NCI-H2227 (cell line): ENCODE measurements around the gene CRHR1.
A peak's percentile ranks its signal among the peaks of the same experiment; 100 is the strongest.

Experiments
- DNase-seq: peaks from one replicate; lab custom pipeline; 2025; ENCODE audit not compliant: unreplicated experiment; lab: John Stamatoyannopoulos, UW

The CRHR1 gene

DNA sequence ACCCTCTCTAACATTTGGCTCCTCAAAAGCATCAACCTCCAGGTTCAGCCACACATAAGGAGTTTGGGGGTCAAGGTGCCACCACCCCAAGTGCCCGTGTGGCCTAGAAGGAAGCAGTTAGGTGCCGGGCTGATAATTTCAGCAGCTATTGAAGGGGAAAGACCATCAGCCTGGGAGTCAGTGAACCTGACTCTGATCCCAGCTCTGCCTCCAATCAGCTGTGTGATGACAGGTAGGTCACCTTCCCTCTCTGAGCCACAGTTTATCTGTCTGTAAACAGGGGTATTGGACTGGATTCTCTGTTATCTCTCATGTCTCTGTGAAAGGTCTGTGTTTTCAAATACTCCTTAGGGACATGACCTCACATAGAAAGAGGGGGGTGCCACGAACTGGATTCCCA lies 3.9 kb downstream of the CRHR1 start:
- DNase-seq = no peak

DNA sequence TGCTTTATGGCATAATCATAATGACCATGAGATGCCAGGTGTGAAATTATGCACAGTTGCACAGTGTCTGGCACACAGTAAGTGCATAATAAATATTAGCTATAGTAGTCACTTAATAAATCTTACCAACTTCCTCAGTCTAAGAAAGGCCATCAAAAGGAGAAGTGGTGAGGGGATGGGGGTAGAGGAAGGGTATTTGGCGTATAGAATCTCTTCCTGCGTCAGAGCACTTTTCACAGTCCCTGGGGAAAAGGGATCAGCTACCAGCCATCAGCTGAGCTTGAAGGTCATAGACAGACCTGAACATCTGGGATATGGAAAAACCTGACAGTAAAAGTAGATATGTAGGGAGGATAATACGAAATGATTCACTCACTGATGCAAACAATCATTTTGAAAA lies 5.8 kb downstream of the CRHR1 start:
- DNase-seq = no peak

DNA sequence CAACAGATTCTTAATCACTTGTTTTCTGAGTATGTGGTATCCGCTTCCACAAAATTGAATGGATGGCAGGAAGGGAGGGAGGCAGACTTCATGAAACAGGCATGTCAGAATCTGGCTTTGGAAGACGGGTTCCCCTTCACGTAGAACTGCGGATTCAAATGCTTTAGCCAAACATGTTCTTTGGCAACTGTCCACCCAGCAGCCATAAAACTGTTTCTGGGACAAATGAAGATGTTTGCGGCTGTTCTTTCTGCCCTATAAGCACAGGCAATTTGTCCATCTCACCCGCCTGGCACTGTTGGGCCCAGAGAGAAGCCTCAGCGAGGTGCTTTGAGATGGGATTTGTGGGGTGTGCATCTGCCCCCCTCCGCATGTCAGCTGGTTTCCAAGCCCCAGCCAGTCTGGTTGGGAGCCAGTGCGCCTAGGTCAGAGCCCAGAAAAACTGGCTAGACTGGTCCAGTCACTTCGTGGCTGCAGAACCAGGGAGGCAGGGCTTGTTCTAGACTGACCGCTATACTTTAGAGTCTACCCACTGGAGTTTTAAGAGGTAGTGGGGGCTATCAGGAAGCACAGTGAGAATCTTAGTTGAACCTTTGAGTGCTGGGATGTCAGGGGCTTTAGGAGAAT lies 6.3 kb downstream of the CRHR1 start:
- no peak for DNase-seq

DNA sequence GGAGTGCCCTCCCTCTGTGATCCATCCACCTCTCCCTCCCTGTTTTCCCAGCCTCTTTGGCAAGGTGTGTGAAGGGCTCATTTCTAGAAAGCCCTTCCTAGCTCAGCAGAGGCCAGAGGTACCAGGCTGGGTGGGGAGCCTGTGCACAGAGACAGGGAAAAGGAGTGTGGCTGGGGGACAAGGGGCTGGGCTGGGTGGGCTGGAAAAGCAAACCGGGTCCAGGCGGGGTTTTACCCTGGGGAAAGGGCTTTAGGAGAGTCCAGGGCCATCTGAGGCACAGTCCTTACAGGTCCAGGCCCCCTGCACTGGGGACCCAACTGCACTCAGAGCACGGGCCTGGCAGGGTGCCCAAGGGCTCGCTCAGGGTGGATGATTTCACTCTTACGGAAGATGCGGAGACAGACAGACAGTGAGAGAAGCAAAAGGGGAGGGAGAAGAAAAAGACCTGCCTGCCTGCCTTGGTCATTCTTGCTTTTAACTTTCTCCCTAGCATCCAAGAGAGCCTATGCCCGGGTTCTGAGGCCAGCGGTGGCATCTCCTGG lies 7.0 kb downstream of the CRHR1 start:
- DNase-seq = no peak

DNA sequence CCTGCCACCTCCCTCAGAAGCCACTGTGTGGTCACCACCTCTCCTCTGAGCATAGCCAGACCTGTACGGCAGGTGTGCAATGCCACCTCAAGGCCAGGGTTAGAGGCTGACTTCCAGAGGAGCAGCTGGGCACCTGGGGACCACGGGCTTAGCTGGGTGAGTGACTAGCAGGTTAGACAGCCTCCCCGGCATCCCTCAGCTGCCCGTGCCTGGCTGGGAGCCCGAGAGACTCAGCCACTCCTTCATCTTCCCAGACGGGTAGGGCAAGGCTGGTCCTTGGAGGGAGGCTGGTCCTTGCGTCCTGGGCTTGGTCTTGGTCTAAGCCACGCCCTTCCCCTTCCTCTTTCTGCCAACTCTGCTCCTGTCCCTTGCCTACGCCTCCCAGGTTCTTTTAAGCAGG lies 7.8 kb downstream of the CRHR1 start:
- DNase-seq = no peak

DNA sequence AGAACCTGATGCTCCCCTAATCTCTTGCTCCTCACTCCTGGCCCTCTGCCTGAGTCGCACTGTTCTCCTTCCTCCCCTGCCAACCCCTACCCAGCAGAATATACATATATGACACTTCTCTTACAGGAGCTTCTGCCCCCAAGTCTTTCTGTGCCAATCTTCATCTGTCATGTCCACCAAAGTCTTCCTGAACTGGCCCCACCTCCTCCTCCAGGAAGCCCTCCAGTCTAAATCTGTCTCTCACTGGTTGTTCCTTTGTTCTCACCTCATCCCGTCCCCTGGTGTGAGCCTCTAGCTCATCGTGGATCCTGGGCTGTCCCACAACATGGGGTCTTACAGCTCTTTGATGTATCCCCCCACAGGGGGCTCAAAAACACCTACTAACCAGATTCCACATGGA lies 8.3 kb downstream of the CRHR1 start:
- DNase-seq = no peak

DNA sequence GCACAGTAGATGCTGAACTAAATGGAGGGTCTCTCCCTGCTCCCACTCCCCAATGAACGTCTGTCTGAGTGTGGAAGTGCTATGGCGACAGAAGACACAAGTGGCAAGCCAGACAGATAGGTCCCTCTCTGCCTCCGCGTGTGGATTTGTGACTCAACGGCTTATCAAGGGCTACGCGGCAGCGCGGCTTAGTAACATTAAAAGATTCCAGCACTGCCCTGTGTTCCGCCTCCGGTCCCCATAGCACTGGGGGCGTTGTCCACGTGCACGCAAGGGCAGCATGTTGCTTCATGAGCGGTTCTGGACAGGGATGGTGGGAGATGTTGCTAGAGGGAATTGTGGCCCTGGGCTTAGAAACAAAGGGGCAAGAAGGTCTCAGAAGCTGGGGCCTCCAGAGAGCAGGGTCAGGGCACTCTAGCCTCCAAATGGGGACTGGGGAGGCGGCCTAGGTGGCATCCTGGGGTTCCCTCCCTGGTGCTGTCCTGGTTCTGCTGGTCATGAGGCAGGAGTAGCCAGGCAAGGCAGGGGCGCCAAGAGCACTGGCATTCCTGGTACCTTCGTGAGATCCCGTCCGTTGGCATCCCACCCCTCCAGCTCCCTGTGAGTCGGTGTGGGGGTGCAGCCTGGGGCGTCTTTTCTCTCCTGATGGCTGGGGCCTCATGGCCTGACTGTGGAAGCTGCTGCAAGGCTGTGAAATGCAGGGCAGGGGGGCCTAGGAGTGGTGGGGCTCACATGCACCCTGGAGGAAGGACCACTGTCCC lies 9.1 kb downstream of the CRHR1 start:
- no peak for DNase-seq

DNA sequence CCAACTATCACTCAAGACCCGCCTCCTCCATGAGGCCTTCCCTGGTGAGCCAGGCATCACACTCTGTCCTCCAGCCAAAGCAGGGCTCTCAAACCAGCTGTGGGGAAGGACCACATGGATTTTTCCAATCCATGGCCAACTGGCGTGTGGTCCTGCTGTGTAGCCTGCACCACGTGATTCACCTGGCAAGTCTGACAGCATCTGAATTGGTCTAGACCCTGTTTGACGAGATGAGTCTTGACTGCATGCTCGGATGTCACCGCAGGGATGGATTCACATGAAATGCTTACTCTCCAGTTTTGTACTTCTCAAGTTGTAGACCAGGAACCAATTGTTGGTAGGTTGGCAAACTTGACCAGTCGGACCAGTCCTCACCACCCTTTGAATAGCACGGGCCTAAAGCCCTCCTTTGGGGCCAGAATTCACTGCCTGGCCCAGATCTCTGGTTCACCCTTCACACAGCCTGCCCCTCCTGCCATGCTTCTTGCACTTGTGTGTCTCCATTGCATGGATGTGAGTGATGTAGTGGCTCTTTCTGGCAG lies 9.9 kb downstream of the CRHR1 start:
- no peak for DNase-seq

DNA sequence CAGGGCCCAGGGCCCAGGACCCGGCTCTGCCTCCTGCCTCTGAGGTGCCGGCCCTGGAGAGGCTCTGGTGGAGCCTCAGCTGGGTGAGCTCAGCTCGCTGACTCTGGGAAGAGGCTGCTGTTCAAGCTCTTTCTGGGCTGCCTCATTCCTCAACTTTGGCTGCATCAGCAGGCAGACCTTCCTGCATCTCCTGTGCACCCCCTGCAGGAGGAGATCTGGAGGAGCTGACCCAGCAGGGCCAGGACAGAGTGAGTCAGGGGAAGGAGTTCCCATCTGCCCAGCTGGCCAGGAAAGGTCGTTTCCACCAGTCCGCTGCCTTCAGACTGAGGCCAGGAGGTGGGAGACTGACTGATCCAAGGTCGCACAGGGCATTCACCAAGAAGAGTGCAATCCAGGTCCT lies 10.7 kb downstream of the CRHR1 start:
- no peak for DNase-seq

DNA sequence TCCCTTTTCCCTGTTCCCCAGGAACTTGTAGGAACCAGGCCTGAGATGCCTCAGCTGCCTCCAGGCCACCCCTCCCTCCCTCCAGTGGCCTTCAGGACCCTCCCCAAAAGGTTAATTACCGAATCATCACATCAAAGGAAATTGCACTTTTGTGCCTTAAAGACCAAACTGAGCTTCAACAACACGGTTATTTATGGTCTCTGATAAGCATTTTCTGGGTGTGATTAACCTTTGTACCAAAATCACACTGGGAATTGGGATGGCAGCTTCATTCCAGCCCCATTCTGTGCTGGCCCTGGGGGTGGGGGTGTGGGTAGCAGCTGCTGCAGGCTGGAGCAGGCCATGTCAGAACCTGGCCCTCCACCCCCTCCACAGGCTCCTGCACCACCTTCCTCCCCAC lies 16.7 kb downstream of the CRHR1 start:
- peak; percentile 29 for DNase-seq

DNA sequence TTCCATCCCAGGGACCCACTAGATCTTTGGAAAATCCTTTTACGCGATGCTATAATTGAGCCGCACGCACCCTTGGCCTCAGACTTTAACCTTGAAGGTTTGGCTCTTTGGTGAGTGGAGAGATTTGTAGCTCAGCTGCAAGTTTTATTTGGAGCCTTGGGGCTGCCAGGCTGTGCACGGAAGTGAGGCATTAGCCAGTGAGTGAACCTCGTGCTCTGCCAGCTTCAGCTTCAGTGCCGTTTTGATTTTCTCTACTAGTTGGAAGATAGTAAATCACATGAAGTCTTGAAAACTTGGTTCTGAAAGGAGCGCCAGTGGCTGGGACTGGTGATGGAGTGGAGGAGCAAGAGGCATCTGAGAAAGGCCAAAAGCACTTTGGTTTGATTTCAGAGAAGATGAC lies 17.3 kb downstream of the CRHR1 start:
- DNase-seq = no peak

DNA sequence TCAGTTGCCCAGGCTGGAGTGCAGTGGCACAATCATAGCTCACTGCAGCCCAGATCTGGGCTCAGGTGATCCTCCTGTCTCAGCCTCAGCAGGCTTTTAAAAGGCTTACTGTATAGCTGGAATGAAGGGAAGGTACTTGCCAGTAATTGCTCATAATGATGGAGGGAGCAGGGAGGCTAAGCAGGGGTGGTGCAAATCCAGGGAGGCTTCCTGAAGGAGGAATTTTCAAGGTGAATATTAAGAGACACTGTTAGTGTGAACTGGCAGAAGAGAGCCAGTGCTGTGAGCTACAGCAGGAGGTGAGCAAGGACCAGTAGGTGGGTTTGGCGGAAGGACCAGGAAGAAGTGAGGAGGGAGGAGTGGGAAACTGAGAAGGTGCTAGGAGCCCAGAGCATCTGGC lies 24.7 kb downstream of the CRHR1 start:
- no peak for DNase-seq

DNA sequence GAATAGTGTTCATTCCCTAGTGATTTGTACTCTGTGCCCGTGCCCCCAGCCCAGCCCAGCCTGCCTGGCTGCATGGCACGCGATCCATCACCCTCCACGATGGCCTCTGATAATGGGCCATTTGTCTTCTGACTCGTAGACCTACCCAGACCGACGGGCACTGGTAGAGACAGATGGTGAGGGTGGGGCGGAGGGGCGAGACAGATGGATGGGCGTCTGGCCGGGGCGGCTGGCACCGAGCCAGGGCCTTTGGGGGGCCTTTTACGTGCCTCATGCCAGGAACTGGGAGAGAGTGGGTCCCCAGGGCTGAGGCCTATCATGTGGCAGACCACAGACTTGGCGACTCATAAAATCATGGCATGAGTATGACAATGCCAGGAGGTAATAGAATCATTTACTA lies 25.4 kb downstream of the CRHR1 start:
- DNase-seq = no peak

DNA sequence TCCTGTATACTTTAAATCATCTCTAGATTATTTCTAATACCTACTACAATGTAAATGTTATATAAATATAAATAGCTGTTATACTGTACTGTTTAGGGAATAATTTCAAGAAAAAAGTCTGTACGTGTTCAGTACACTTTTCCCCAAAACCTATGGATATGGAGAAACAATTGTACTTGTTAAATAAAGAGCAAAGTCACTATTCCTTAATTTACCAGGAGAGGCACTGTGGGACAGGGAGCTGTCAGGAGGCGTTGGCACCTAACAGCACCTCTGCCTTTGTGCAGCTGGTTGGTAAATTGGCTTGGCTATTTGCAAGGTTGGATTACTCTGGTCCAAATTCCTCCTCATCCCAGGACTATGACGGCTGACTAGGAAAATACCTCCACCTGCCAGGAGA lies 28.0 kb downstream of the CRHR1 start:
- peak; percentile 18 for DNase-seq

DNA sequence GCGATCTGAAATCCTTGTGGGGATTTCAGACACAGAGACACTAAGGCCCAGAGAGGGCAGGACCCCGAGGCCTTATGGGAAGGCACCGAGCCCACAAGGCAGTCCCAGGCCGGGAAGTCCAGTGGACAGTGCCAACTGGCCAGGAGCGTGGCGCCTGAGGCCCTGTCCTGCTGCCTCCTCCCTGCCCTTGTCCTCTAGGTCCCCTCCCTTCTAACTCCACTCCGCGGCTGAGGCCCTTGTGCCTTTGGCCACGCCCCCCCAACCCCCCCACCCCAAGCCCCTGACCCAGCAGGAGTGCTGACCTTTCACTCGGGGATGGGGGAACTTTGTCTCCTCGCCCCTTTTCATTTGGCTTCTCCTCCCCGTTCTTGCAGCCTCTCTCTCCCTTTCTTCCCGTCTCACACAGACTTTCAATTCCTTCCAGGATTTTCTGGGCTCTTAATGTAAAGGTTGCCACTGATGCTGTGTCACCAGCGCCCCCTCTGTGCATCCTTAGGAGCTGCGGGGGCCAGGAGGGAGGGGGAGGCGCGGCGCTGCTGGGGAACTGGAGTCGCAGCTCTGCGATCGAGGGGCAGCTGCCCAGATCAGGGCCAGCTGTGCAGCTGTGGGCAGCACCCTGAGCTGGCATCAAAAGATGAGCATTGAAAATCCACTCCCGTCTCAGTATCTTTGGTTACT lies 29.1 kb downstream of the CRHR1 start:
- DNase-seq = no peak

DNA sequence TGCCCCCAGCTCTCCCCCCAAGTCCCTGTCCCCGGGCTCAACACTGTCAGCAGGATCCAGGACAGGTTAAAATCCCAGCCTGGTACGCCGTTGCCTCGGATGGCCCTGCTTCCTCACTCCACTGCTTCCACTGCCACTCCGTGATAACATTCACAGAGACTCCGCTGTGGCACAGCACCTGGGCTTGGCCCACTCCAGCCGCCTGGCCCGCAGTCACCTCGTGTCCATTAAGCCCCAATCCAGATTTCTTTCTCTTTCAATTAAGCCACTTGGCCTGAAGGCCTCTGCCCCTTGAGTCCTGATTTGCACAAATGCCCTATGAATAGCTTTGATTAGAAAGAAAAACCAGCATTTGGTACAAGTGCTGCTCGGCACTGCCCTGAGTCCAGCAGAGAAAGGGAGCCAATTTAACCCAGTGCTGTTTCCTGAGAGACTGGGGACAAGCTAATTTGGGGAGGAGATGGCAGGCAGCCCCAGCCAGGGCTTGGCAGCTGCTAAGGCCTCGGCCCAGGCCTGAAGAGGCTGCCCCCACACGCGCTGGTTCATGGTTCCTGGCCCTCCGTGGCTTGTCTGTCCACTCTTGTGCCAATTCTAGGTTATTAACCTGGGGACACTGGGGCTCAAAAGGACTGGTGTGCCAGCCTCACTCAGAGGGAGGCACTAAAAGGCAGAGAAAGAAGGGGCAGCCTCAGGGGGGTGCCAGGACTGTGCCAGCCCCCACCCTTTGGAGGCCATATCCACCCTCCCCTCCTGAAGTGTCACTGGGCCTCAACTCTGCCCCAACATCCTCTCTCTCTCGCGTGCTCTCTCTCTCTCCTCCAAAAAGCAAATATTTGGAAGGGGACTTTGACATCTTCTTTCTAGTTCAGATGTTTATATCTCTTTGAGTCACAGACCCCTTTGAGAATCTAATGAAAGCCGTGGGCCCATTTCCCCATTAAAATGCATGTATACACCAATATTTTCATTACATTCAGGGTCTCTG lies 30.8 kb downstream of the CRHR1 start:
- DNase-seq = no peak

DNA sequence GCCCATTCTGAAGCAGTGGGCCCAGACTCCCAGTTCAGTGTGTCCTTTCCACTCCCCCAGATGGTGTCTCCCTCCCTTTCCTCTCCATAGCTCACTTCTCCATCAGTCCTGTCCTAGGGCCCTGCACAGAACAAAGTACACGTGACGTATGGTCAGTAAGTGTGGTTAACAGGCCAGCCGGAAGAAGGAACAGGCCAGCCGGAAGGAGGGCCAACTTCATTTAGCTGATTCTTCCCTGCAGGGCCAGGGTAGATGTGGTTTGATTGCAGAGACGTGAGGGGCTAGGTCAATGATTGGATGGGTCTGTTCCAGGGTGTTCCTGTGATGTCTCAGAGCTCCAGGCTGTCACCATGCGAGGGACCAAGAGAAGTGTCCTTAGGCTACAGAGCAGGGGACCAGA lies 31.6 kb downstream of the CRHR1 start:
- DNase-seq = no peak

DNA sequence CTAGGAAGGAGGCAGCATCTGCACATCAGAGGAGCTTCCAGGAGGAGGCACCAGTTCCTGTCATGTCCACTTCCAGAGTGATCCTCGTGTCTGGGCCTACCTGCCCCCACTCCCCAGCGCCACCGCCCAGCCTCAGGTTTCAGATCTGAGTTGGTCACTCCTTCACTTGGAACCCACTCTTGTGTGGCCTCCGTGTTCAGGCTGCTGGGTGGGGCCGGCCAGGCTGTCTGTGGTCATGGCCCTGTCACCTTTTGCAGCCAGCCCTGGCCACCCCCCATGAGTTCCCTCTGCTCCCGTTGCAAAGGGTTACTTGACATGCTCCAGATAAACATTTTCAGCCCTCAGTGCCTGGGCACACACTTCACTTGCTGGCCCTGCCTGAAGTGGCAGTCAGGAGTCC lies 33.9 kb downstream of the CRHR1 start:
- no peak for DNase-seq

DNA sequence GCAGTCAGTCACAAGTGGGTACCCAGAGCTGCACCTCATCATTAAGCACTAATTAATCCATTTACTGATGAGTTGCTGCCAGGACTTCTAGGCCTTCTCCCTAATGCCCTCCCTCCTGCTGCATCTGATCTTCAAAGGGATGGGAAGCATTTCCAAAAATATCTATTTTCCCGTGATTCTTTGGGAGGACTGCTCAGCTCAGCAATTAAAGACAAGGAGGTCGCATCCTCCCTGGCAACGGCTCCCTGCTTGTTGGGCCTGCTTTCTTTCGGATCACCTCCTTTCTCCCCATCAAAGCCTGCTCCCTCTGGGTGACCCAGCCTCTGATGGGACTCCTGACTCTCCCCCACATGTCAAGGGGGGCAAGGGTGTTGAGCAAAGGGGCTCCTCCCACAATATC lies 34.6 kb downstream of the CRHR1 start:
- no peak for DNase-seq

DNA sequence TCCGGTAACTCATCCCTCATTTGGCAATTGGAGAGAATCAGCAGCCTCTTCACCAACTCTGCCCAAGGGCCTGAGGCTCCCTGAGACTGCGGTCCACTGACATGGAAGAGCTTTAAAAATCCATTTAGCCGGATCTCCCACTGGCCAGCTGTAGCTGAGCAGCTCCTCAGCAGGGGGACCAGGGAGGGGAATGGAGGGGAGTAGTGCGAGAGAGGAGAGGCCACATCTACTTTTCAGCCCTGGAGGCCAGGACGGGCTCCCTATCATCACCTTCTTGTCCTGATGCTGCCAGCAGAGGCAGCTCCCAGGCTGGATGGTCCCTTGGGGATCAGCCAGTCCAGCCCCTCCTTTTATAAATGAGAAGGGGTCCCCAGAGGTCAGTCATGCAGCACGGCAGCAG lies 35.5 kb downstream of the CRHR1 start:
- DNase-seq = no peak
